HG02870 (cell line): ENCODE results near the gene MEAK7.

Experiments
- ATAC-seq: cut with Tn5 transposase; IDR thresholded peaks from one replicate; pipeline ENCODE4 v1.9.1; 2021; ENCODE audit warnings: mild to moderate bottlenecking, moderate library complexity; ENCODE audit not compliant: unreplicated experiment

MEAK7 gene

DNA sequence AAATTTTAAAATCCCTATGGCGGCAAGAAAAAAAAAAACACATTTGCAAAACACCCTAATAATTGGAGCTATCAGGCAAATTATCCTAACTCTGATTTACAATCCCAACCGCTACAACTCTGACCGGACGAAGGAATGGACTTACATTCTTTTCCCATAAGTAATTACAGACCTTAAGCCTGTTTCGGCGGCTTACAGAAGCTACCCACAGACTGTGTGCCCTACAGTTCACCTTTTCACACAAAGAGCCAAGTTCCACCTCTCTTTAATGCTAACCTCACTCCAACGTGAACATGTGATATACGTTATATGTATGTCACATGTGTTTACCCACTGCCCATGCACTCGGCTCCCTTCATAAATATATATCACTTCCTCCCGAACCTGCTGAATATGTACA, 8.7 kb upstream of the MEAK7 start:
- ATAC-seq, result no peak

DNA sequence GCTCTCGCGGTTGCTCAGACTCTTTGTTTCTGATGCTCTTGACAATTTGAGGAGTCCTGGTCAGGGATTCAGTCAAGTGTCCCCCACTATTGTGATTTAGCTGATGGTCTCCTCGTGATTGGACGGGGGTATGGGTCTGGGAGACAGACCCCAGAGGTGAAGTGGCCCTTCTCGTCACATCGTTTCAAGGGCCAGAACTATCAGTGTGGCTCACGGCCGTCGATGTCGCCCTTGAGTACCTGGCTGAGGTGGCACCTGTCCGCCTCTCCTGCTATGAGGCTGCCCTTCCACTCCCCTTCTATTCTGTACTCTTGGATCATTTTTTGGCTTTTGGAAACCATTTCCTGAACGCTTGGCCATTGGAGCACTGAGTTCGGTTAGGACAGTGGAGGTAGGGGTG, 7.4 kb upstream of the MEAK7 start:
- ATAC-seq, result no peak

DNA sequence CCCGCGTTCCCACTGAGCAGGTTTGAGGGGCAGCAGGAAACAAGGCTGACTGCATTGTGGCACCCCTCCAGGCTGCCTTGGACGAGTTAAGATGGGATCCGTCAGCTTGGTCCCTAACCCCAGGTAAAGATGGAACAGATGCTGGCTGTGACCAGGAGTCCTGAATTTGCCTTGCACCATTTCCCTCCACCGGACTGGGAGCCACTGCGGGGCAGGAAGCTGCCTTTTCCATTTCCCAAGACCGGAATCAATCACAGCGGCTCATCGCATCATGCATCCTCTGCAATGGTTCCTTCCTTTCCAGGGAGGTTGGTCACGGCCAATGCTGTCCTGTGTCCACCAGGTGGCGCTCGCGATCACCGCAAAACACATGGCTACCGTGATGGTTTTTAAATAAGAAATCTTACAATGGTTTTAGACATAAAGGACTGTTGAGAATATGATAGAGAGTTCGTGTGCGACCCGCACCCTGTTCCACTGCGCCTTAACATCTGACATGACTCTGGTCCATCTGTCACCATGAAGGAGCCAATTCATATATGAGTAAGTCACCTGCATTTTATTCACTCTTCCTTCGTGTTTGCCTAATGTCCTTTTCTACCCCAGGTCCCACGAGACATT, 6.8 kb upstream of the MEAK7 start:
- no peak for ATAC-seq

DNA sequence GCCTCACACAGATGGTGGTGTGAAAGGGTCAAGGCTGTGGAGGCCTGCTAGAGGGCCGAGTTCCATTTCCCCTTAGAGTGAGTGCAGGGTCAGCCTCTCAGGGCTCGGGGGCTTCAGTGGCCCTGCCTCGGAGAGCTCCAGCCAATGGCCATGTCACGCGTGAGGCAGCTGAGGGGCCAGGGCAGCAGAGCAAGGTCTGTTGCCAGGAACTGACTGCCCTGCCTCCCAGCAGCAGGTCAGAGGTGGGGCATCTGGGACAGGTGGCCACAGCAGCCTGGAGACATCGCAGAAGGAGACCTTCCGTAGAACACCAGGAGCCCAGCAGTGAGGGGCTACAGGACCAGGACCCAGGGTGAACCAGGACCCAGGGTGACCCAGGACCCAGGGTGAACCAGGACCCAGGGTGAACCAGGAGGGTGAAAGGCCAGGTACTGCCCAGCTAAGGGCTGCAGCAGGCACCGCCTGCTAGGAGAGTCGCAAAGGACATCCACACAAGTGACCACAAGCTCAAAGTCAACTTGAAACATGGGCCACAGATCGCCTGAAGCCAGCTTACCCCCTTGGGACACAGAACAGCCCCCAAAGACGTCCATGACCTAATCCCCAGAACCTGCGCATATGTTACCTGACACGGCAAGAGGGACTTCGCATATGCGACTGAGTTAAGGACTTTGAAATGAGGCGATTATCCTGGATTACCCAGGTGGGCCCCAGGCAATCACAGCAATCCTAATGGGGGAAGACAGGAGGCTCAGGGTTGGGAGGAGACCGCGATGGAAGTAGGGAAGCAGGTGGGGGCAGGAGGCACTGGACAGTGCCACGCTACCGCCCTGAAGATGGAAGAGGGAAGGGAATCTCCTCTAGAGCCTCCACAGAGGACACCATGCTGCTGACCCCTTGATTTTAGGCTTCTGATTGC, 4.8 kb upstream of the MEAK7 start:
- no peak for ATAC-seq

DNA sequence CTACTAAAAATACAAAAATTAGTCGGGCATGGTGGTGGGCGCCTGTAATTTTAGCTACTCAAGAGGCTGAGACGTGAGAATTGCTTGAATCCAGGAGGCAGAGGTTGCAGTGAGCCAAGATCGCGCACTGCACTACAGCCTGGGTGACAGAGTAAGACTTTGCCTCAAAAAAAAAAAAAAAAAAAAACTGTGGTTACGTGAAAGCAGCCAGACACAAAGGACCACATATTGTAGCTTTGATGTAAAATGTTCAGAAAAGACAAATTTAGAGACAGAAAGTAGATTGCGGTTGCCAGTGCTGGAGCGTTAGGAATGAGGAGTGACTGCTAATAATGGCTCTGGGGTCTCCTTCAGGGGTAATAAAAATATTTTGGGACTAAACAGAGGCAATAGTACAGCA, 4.0 kb upstream of the MEAK7 start:
- ATAC-seq, result no peak

DNA sequence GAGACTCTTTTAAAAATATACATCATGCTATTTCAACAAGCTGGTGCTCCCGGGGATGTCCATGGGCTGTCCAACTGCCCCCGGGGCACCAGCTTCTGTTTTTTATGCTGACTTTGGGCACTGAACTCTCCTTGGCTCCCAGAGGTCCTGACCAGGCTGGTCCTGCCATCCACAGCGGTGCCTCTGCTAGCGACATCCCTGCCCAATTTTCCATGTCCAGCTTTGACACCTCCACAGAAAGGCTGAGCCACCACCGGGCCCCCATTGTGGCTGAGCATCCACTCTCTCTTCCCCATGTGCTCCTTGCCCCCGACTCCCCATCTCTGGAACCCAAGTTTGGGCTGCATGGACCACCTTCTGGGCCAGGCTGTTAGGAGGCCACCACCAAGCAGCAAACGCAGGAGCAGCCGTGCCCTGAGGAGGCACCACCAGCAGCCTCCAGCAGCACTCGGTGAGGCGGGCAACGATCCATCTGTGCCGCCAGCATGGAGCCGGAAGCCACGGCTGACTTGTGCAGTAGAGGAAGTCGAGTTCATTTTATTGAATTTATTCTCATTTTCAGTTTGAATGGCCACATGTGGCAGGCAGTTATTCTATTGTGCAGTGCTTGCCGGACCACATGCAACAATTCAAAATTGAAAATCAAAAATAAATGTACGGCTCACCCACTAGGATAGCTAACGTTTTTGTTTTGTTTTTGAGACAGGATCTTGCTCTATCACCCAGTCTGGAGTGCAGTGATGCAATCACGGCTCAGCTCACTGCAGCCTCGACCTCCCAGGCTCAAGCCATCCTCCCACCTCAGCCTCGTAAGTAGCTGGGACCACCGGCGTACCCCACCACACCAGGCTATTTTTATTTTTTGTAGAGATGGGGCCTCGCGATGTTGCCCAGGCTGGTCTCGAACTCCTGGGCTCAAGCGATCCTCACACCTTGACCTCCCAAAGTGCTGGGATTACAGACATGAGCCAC, 2.8 kb upstream of the MEAK7 start:
- no peak for ATAC-seq

DNA sequence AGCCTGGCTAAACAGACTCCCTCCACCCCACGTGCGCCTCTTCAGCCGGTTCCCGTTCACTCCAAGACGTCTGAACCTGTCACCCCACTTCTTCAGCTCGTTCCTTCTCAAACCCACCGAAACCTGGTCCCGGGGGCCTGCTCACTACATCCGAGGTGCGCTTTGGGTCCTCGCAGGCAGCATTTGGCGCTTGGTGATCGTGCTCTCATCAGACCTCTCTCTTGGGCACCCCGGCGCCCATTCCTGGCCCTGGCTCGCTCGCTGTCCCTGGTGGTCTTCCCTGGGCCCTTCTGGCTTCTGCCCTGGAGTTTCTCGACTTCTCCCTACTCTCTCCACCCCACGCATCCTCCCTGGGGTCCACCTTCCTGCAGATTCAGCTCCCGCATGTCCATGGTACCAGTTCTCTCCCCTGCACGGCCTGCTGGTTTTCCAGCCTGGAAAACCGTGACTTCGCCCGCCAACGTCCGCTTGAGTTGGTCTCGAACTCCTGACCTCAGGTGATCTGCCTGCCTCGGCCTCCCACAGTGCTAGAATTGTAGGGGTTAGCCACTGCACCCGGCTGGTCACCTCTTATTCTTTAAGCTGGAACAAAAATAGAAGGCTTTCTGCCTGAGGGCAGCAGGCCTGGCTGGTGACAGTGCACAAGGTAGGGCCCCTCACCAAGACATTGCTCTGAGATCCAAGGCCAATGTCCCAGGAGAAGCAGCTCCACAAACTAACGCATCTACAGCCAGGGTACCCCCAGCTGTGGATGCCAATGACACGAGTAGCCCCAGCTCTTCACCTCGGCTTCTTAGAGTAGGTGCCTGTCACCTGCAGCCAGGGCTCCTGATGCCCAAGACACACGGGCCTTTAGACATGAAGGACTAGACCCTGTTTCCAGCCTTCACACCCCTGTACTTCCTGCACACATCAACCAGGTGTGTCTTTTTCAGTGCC, 1.1 kb upstream of the MEAK7 start:
- ATAC-seq, result no peak

DNA sequence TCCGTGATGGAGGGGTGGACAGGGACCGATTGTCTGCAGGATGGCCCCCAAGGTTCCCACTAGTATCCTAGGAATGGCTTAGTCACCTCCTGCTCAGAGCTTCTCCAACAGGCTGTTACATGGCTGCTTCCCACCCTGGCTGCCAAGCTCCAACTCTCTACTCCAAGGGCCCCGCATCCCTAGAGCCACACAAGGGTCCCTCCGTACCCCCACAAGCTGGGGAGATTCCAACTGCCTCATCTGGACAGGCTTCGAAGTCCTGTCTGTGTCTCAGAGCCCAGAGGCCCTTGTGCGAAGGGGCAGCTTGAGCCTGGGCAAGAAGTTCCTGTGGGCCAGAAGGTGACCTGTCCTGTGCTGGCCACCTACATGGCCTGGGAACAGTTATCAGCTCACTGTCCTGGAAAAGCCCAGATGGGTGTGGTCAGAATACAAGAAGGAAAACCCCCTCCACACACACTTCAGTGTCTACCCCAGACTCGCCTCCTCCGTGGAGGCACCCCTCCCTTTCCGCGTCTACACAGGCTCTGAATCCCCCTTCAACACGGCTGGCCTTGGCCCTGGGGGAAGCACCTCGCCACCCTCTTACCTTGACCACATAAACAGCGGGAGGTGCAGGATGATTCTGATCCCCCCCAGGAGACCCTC, 586 bp downstream of the MEAK7 start:
- no peak for ATAC-seq

DNA sequence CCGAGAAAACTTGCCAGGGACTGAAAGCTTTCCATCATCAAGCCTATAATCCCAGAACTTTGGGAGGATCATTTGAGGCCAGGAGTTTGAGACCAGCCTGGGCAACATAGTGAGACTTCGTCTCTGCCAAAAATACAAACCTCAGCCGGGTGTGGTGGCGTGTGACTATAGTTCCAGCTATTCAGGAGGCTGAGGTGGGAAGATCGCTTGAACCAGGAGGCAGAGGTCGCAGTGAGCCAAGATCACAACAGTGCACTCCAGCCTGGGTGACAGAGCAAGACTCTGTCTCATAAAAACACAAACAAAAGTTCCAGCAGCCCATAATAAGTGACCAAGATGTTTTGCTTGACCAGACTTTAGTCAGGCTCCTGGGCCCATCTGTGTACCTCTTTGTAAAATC, 1.9 kb downstream of the MEAK7 start:
- ATAC-seq, result no peak

DNA sequence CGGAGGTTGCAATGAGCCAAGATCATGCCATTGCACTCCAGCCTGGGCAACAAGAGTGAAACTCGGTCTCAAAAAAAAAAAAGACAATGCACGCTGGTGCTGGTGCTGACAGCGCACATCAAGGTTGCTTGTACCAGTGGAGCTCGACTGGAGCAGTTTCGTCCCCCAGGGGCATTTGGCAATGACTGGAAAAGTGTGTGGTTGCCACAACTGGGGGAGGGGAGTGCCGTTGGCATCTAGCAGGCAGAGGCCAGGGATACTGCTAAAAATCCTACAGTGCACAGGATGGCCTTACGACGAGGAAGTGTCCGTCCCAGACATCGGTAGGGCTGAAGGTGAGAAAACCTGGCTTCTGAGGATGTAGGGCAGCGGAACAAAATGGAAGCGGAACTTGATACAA, 2.4 kb downstream of the MEAK7 start:
- ATAC-seq, result no peak

DNA sequence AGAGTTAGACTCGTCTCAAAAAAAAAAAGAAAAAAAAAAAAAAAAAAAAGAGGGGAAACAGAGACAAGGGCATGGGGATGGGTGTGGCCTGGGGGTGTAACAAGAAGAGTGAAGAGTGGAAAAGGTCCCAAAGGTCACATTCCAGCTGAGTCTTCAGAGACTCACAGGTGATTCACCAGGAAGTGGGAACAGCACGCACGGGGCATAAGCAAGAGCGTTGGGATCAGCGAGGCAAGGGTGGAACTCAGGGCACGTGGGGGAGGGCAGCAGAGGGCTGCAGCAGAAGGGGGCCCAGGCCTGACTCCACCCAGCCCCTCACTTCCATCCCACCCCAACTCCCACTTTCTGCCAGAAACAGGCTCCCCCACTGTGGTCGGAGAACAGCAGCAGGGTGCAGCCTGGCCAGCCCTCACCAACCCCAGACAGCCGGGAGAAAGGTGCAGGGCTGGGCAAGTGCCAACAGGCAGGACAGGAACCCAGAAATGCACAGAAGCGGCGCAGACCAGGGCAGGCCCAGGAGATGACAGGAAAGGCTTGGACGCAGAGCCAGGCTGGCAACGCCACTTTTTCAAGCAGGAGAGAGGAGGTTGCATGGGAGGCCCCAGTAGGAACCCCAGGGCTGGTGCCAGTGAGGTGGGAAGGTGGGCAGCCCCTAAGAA, 3.3 kb downstream of the MEAK7 start:
- ATAC-seq, result no peak

DNA sequence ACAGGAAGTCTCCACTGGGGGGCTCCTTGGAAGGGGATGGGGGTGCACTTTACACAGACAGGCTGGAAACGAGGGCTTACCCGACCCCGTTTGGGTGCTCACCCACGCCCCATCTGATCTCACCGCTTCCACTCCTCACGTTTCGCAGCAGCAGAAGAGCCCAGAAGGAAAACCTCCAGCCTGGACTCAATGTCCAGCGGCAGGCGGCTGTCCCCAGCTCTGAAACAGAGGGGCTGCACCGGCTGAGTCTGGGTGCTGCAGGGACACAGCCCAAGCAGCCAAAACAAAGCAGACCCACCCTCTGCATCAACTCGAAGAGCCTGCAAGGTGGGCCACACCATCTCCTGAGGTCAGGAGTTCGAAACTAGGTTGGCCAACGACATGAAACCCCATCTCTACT, 3.9 kb downstream of the MEAK7 start:
- no peak for ATAC-seq

DNA sequence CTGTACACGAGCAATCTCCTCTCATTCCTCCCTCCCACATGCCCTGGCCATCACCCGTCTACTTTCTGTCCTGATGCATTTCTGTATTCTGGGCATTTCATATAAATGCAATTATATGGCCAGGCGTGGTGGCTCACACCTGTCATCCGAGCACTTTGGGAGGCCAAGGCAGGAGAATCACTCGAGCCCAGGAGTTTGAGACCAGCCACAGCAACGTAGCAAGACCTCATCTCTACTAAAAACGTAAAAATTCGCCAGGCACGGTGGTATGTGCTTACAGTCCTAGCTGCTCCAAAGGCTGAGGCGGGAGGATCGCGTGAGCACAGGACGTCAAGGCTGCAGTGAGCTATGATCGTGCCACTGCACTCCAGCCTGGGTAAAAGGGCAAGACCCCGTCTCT, 4.8 kb downstream of the MEAK7 start:
- ATAC-seq, result no peak

DNA sequence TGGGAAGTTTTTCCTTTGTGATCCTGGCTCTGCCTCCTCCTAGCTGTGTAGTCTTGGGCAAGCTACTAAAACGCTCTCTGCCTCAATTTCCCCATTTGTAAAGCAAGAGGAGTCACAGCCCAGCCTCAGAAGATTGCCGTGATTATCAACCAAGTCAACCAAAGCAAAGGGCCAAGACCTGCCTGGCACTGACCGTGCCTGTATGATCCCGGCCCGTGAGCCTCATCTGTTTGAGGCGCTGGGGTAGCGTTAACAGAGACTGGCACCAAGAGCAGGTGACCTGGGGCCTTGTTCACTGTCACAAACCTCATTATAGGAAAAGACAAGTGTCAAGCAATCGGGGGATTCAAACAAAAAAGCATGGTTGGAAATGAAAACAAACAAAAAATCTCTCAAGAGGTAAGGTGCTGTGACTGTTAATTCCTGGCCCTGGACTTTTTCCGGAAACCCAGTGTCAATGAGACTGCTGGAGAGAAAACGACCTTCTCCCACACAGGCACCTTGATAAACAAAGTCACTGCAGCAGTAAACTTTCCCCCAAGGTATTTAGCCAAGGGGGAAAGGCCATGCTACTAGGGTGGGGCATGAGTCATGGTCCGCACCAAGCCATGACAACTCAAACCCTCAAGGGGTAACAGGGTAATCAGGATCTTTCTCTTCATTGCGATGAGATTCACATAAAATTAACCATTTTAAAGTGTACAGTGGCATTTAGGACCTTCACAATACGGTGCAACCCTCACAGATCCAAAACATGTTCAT, 5.4 kb downstream of the MEAK7 start:
- no peak for ATAC-seq

DNA sequence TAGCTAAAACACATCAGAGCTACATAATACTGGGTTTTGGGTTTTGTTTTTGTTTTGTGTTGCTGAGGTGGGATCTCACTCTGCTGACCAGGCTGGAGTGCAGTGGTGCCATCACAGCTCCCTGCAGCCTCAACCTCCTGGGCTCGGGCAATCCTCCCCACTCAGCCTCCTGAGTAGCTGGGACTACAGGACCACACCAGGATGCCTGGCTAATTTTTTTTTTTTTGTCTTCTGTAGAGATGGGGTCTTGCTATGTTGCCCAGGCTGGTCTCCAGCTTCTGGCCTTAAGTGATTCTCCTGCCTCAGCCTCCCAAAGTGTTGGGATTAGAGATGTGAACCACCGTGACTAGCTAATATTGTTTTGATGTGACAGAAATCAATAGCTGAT, 6.2 kb downstream of the MEAK7 start:
- ATAC-seq, result no peak

DNA sequence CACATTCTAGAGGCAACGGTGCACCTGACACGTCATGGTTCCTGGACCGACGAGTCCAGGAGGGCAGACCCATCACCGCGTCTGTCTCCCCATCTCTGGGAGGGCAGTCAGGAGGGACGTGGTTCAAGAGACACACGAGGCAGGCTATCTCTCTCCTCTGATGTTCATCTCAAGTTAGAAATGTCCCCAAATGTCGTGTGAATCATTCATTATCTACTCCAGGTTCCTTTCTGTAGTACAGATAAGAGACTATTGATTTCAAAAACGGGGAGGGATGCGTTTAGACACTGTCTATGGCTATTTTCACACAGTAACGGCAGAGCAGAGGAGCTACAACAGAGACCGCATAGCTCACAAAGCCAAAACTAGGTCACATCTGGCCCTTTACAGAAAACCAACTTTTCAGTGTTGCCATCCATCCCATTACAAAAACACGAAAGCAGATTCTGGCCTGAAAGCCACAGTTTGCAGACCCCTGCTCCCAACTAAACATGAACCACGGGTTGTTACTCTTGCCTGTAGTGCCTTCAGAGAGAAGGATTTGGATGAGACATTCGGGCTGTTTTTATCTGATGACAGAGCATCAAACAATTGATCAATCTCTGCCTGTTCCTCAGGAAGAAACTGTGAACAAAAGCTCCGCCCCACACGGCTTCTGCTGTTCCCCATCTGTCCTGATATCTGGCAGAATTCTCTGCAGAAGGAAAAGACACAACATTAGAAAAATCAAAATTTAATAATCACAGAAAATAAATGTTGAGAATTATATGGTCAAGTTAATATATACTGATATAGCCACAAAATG, 6.8 kb downstream of the MEAK7 start:
- no peak for ATAC-seq

DNA sequence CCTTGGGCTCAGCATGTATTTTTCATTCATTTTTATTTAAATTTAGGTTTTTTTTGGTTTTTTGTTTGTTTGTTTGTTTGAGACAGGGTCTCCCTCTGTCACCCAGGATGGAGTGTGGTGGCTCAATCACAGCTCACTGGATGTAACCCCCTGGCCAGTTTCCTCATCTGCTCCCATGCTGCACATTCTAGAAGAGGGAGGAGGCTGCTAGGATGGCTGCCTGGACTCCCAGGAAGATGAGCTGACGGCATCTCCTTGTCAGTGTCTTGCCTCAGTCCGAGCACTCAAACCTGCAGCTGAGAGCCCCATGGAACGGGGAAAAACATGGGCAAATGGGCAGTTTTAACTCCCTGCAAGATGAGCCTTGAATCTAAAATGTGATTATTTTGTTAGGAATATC, 7.5 kb downstream of the MEAK7 start:
- ATAC-seq, result no peak

DNA sequence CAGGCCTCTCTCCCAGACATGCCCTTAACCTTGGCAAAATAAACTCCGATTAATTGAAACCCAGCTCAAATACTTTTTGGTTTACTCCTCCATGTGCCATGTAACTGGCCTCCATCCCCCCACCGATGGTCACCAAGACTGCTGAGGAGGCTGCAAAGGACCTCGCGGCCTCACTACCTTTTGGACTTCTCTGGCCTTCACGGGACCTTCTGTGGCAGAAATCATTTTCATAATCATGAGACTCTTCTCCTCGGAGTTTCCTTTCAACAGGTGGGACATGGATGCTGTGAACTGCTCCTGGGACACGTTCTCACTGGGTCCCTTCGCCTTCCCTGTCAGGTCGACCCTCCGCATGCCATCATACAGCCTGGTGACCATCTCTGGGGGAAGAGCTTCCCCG, 9.0 kb downstream of the MEAK7 start:
- no peak for ATAC-seq
